ENCODE measurements around the gene METTL8. TPM values are rescaled to one million over a fixed set of nuclear protein-coding genes. Genes with fewer than 3 reads are reported as not detected.

The METTL8 gene
- total RNA-seq, 1 experiment from 2014 or later = 22.4 TPM

- no TSS peak for BruUV-seq (replicated peaks)
- no peak overlapping the region for H3K4me3 Mint-ChIP-seq (ENCODE audit: low read depth, unreplicated experiment)
- TF ChIP-seq CTCF (IDR thresholded peaks at IDR 0.05; ENCODE audit: unreplicated experiment) = no peak
- H3K9me3 Mint-ChIP-seq (ENCODE audit: low read depth, unreplicated experiment) = peaks cover 8% of the 10 kb centered on the region
- H3K4me1 Mint-ChIP-seq (ENCODE audit: low read depth, unreplicated experiment) = no peaks in the 10 kb centered on the region
- no peak for DNase-seq
- H3K27ac Mint-ChIP-seq (ENCODE audit: unreplicated experiment) = no peak overlapping the region
- intact Hi-C loops (cut with micrococcal nuclease; ENCODE audit: unreplicated experiment) = no loop called here
- H3K27me3 Mint-ChIP-seq (ENCODE audit: unreplicated experiment) = no peaks in the 10 kb centered on the region
- CTCF ChIA-PET = no interaction called here
- H3K36me3 Mint-ChIP-seq (ENCODE audit: insufficient read depth, unreplicated experiment) = no peaks in the 10 kb centered on the region
Measured at GRCh38 chr2:171310889-171311288, 122.9 kb downstream of the METTL8 start.

- CTCF ChIA-PET = interaction anchor here (0.6 kb wide), 1 partner anchor 37 kb away, joined by 8 read pairs; no protein-coding TSS in a partner anchor
- intact Hi-C loops (cut with micrococcal nuclease; ENCODE audit: unreplicated experiment) = no loop called here
- H3K36me3 Mint-ChIP-seq (ENCODE audit: insufficient read depth, unreplicated experiment) = peaks cover 2% of the 10 kb centered on the region
- H3K27me3 Mint-ChIP-seq (ENCODE audit: unreplicated experiment) = no peaks in the 10 kb centered on the region
- H3K4me1 Mint-ChIP-seq (ENCODE audit: low read depth, unreplicated experiment) = no peaks in the 10 kb centered on the region
- peaks cover 8% of the 10 kb centered on the region for H3K9me3 Mint-ChIP-seq (ENCODE audit: low read depth, unreplicated experiment)
- no TSS peak for BruUV-seq (replicated peaks)
- no peak overlapping the region for H3K27ac Mint-ChIP-seq (ENCODE audit: unreplicated experiment)
- no peak overlapping the region for H3K4me3 Mint-ChIP-seq (ENCODE audit: low read depth, unreplicated experiment)
- no peak for TF ChIP-seq CTCF (IDR thresholded peaks at IDR 0.05; ENCODE audit: unreplicated experiment)
- no peak for DNase-seq
Measured at GRCh38 chr2:171309455-171310286, 124.1 kb downstream of the METTL8 start.

- CTCF ChIA-PET = no interaction called here
- intact Hi-C loops (cut with micrococcal nuclease; ENCODE audit: unreplicated experiment) = no loop called here
- Mint-ChIP-seq H3K27me3 (ENCODE audit: unreplicated experiment) (no peaks in the 10 kb centered on the region), H3K27ac (ENCODE audit: unreplicated experiment) (no peak overlapping the region), H3K36me3 (ENCODE audit: insufficient read depth, unreplicated experiment) (peaks cover 6% of the 10 kb centered on the region), H3K9me3 (ENCODE audit: low read depth, unreplicated experiment) (peaks cover 8% of the 10 kb centered on the region), H3K4me3 (ENCODE audit: low read depth, unreplicated experiment) (no peak overlapping the region), H3K4me1 (ENCODE audit: low read depth, unreplicated experiment) (no peaks in the 10 kb centered on the region)
- no peak for TF ChIP-seq CTCF (IDR thresholded peaks at IDR 0.05; ENCODE audit: unreplicated experiment)
- no peak for DNase-seq
- BruUV-seq (replicated peaks) = no TSS peak
Measured at GRCh38 chr2:171308280-171309054, 125.3 kb downstream of the METTL8 start.

GRCh38 chr2:171307560-171307959, 126.2 kb downstream of the METTL8 start:
- H3K27ac Mint-ChIP-seq (ENCODE audit: unreplicated experiment) = no peak overlapping the region
- DNase-seq = no peak
- no peak for TF ChIP-seq CTCF (IDR thresholded peaks at IDR 0.05; ENCODE audit: unreplicated experiment)
- no peaks in the 10 kb centered on the region for H3K4me1 Mint-ChIP-seq (ENCODE audit: low read depth, unreplicated experiment)
- no TSS peak for BruUV-seq (replicated peaks)
- intact Hi-C loops (cut with micrococcal nuclease; ENCODE audit: unreplicated experiment) = no loop called here
- no peaks in the 10 kb centered on the region for H3K27me3 Mint-ChIP-seq (ENCODE audit: unreplicated experiment)
- no peak overlapping the region for H3K4me3 Mint-ChIP-seq (ENCODE audit: low read depth, unreplicated experiment)
- H3K9me3 Mint-ChIP-seq (ENCODE audit: low read depth, unreplicated experiment) = peaks cover 8% of the 10 kb centered on the region
- CTCF ChIA-PET = no interaction called here
- H3K36me3 Mint-ChIP-seq (ENCODE audit: insufficient read depth, unreplicated experiment) = peaks cover 6% of the 10 kb centered on the region
